Esophagus (tissue), 2 donors: ENCODE measurements around the gene JUN. TPM values are rescaled to one million over a fixed set of nuclear protein-coding genes. Genes with fewer than 3 reads are reported as not detected.
A peak's percentile ranks its signal among the peaks of the same experiment; 100 is the strongest.
"Not testable (repeated sequence)": the region's sequence is repeated elsewhere in the genome, so short reads cannot be mapped to it uniquely, and the experiment has no call there.

Source experiments
- H3K27ac ChIP-seq, 2 donors: one replicate each; pipeline ENCODE4 v1.5.1; 2013; ENCODE audit warnings: low read depth in 2 of 2, mild to moderate bottlenecking in 2 of 2, inconsistent platforms in 1 of 2, low read length in 1 of 2, moderate library complexity in 1 of 2
- H3K27me3 ChIP-seq, 2 donors: one replicate each; pipeline ENCODE4 v1.6.1; 2013; ENCODE audit warnings: low read length in 2 of 2, control low read depth in 1 of 2, mild to moderate bottlenecking in 1 of 2; ENCODE audit not compliant: insufficient read depth in 2 of 2, control insufficient read depth in 1 of 2
- H3K36me3 ChIP-seq, 2 donors: one replicate each; pipeline ENCODE4 v1.6.1; 2013; ENCODE audit warnings: low read length in 1 of 2; ENCODE audit not compliant: control insufficient read depth in 2 of 2, insufficient read depth in 2 of 2
- H3K4me1 ChIP-seq, 2 donors: one replicate each; pipeline ENCODE4 v1.6.1; 2013; ENCODE audit warnings: low read length in 1 of 2; ENCODE audit not compliant: control insufficient read depth in 2 of 2, insufficient read depth in 2 of 2
- H3K4me3 ChIP-seq, 2 donors: one replicate each; pipeline ENCODE4 v1.5.1; 2013; ENCODE audit warnings: low read length in 2 of 2, mild to moderate bottlenecking in 2 of 2, low read depth in 1 of 2, moderate library complexity in 1 of 2
- H3K9me3 ChIP-seq, 2 donors: one replicate each; pipeline ENCODE4 v1.6.1; 2013; ENCODE audit warnings: mild to moderate bottlenecking in 2 of 2, low read depth in 1 of 2, low read length in 1 of 2, moderate library complexity in 1 of 2; ENCODE audit not compliant: control insufficient read depth in 2 of 2, insufficient read depth in 1 of 2
- WGBS, 2 donors: extraction: QIAGEN DNeasy Blood & Tissue Kit; methylation state at CpG; one replicate each; pipeline ENCODE4 v1.1.7; 2013; 5-methylcytosine and 5-hydroxymethylcytosine counted together
- polyA plus RNA-seq, 2 donors: library from polyadenylated mRNA; stranded (reverse); fragments of 200-250 nt; gene quantifications; one replicate each; pipeline ENCODE4 v1.2.3, GENCODE V29; 2013
- donor health status: healthy with polysubstance abuse.
- donor health status: Bipolar disorder and iron deficiency.

The JUN gene
- polyA plus RNA-seq, 2 donors = 31.2 to 42.9 TPM

DNA sequence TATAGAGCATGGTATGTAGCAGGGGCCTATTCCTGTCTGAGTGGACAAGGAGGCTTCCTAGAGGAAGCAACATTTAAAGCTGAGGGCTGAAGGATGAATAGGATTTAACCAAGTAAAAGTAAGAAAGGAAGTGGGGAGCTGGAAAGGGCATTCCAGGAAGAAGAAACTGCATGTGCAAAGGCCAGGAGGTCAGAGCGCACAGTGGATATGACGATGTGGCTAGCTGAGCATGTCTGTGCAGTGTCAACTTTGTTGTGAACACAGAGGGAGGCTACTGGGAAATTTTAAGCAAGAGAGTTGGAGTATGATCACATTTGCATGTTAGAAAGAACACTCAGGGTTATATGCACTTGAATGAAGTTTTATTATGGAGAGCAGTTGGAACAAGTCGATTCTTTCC is 28.6 kb upstream of the JUN start:
- H3K27ac ChIP-seq = peak overlapping the region; percentile 86 to 97
- H3K36me3 ChIP-seq = no peaks in the 10 kb centered on the region
- no peaks in the 10 kb centered on the region for H3K9me3 ChIP-seq
- H3K4me3 ChIP-seq = no peak overlapping the region
- H3K27me3 ChIP-seq = no peaks in the 10 kb centered on the region
- peaks cover 8 to 16% of the 10 kb centered on the region in 2 donors for H3K4me1 ChIP-seq
- 38 to 63% methylated on average over 3 of the region's 3 CpGs for WGBS, 2 donors

DNA sequence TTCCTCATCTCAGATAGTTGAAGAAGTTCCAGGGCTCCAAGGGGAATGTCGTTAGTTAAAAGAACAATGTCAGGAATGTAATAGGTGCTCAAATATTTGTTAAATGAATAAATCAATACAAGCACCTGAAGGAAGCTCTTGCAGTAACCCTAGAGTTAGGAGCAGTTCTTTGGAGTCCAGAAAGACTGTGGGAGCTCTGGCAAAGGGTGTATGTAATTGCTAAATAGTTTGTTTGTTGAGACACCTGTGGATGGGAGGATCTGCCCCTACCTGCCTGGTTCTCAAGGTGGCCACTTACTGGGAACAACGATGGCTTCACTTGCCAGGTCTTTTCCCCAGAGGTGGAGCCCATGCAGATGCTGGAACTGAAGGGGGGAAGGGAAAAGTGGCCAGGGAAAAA is 27.5 kb upstream of the JUN start:
- H3K36me3 ChIP-seq = no peaks in the 10 kb centered on the region
- peak overlapping the region in 1 of 2 donors; percentile 40 for H3K27ac ChIP-seq
- H3K4me3 ChIP-seq = no peak overlapping the region
- WGBS, 2 donors = 42 to 48% methylated on average over 2 of the region's 2 CpGs
- peaks cover 8 to 16% of the 10 kb centered on the region in 2 donors for H3K4me1 ChIP-seq
- no peaks in the 10 kb centered on the region for H3K9me3 ChIP-seq
- H3K27me3 ChIP-seq = no peaks in the 10 kb centered on the region

- no peaks in the 10 kb centered on the region for H3K9me3 ChIP-seq
- H3K4me3 ChIP-seq = no peak overlapping the region
- no peaks in the 10 kb centered on the region for H3K36me3 ChIP-seq
- H3K27ac ChIP-seq = peak overlapping the region; percentile 39 to 79
- H3K4me1 ChIP-seq = peaks cover 8 to 18% of the 10 kb centered on the region in 2 donors
- H3K27me3 ChIP-seq = no peaks in the 10 kb centered on the region
- 51 to 70% methylated on average over 9 of the region's 9 CpGs for WGBS, 2 donors
Measured at GRCh38 chr1:58809325-58810010, 25.6 kb upstream of the JUN start.

- H3K4me1 ChIP-seq = peaks cover 2 to 11% of the 10 kb centered on the region in 2 donors
- WGBS, 2 donors = 44% methylated on average over 2 of the region's 2 CpGs
- H3K36me3 ChIP-seq = no peaks in the 10 kb centered on the region
- no peak overlapping the region for H3K27ac ChIP-seq
- no peak overlapping the region for H3K4me3 ChIP-seq
- no peaks in the 10 kb centered on the region for H3K9me3 ChIP-seq
- no peaks in the 10 kb centered on the region for H3K27me3 ChIP-seq
Measured at GRCh38 chr1:58808077-58808476, 24.2 kb upstream of the JUN start.

GRCh38 chr1:58805716-58806571 is 22.1 kb upstream of the JUN start:
- Histone ChIP-seq H3K27ac (peak overlapping the region; percentile 8 to 42), H3K4me1 (peaks cover 2 to 6% of the 10 kb centered on the region in 2 donors)

GRCh38 chr1:58804853-58805565 is 21.2 kb upstream of the JUN start:
- H3K4me3 ChIP-seq = no peak overlapping the region
- no peaks in the 10 kb centered on the region for H3K36me3 ChIP-seq
- no peaks in the 10 kb centered on the region for H3K9me3 ChIP-seq
- H3K4me1 ChIP-seq = peaks cover under 1 to 6% of the 10 kb centered on the region in 2 donors
- H3K27me3 ChIP-seq = no peaks in the 10 kb centered on the region
- peak overlapping the region; percentile 8 to 42 for H3K27ac ChIP-seq
- 70% methylated on average over 3 of the region's 3 CpGs for WGBS, 2 donors

More at GRCh38 chr1:58805716-58806571, 22.1 kb upstream of the JUN start:
- Histone ChIP-seq H3K4me3 (no peak overlapping the region), H3K27me3 (no peaks in the 10 kb centered on the region), H3K9me3 (no peaks in the 10 kb centered on the region), H3K36me3 (no peaks in the 10 kb centered on the region)
- 77 to 83% methylated on average over 11 of the region's 11 CpGs for WGBS, 2 donors

DNA sequence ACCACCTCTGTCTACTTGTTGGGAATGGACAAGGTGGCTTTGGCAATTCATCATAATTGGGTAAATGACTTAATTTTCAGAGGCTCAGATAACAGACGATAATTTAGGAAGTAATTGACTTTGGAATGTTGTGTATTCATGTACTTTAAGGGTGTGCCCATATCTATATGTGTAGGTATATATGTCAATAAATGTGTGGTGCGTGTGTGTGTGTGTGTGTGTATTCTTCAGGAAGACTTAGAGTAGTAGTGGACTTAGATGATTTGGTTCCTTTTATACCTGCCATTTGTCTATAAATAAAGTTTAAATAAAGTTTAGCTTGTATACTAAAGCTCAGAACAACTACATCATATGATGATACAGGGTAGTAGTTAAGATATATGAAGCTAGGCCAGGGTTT is 20.0 kb upstream of the JUN start:
- 74 to 87% methylated on average over 2 of the region's 2 CpGs for WGBS, 2 donors
- Histone ChIP-seq H3K27me3 (no peaks in the 10 kb centered on the region), H3K4me1 (peaks cover 0 to 6% of the 10 kb centered on the region in 2 donors), H3K27ac (no peak overlapping the region), H3K36me3 (no peaks in the 10 kb centered on the region), H3K9me3 (no peaks in the 10 kb centered on the region), H3K4me3 (no peak overlapping the region)

GRCh38 chr1:58802640-58803399 is 19.0 kb upstream of the JUN start:
- Histone ChIP-seq H3K4me1 (peaks cover 0 to 6% of the 10 kb centered on the region in 2 donors), H3K36me3 (no peaks in the 10 kb centered on the region), H3K27ac (no peak overlapping the region), H3K27me3 (no peaks in the 10 kb centered on the region), H3K9me3 (no peaks in the 10 kb centered on the region), H3K4me3 (no peak overlapping the region)
- WGBS, 2 donors = 55 to 62% methylated on average over 5 of the region's 5 CpGs

DNA sequence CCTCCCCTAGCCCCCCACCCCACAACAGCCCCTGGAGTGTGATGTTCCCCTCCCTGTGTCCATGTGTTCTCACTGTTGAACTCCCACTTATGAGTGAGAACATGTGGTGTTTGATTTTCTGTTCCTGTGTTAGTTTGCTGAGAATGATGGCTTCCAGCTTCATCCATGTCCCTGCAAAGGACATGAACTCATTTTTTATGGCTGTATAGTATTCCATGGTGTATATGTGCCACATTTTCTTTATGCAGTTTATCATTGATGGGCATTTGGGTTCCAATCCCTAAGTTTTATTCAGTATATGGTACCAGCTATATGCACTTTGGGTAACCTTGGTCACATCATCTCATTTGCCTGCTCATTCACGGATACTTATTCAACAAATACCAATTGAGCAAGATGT is 17.4 kb upstream of the JUN start:
- H3K36me3 ChIP-seq, H3K9me3 ChIP-seq, H3K4me1 ChIP-seq, H3K27me3 ChIP-seq, H3K4me3 ChIP-seq, H3K27ac ChIP-seq: not testable (repeated sequence)
- WGBS, 2 donors = 93% methylated on average over 1 of the region's 1 CpG
